Activated T-helper 2 cell treated with anti-CD3 and anti-CD28 coated beads, Interferon-gamma antibody, Interleukin-2, Interleukin-4, amounts not matched to agents 10 μg/mL and 5 μg/mL and 100 μg/mL, durations not matched to agents 14 hours and 24 hours and 36 hours (primary cell): ENCODE results near the gene PLCH2. TPM values are rescaled to one million over a fixed set of nuclear protein-coding genes. Genes with fewer than 3 reads are reported as not detected.

Source experiments
- DNase-seq: peaks from one replicate; pipeline ENCODE4 v3.0.0; 2021; ENCODE audit warnings: low spot score
- H3K27ac Mint-ChIP-seq: one replicate; pipeline ENCODE4 v1.8.0; 2021; ENCODE audit warnings: mixed read lengths
- H3K27me3 Mint-ChIP-seq: one replicate; pipeline ENCODE4 v1.8.0; 2021; ENCODE audit warnings: low read depth, mixed read lengths
- H3K36me3 Mint-ChIP-seq: one replicate; pipeline ENCODE4 v1.8.0; 2021; ENCODE audit warnings: low read depth, mixed read lengths
- H3K4me1 Mint-ChIP-seq: one replicate; pipeline ENCODE4 v1.8.0; 2021; ENCODE audit warnings: low read depth, mixed read lengths
- H3K4me3 Mint-ChIP-seq: one replicate; pipeline ENCODE4 v1.8.0; 2021; ENCODE audit warnings: low read depth, mild to moderate bottlenecking, moderate library complexity, mixed read lengths
- H3K9me3 Mint-ChIP-seq: one replicate; pipeline ENCODE4 v1.8.0; 2021; ENCODE audit warnings: mixed read lengths
- intact Hi-C: fragments of 100-400 bp; cut with micrococcal nuclease; formaldehyde crosslinking; loops from one replicate; pipeline ENCODE4 v1.15.1; 2023
- total RNA-seq: library from RNA; stranded (reverse); gene quantifications from 2 replicates; pipeline ENCODE4 v1.2.3, GENCODE V29; 2022

Gene PLCH2
- total RNA-seq, 1 donor from 2014 or later: 2.6 TPM

DNA sequence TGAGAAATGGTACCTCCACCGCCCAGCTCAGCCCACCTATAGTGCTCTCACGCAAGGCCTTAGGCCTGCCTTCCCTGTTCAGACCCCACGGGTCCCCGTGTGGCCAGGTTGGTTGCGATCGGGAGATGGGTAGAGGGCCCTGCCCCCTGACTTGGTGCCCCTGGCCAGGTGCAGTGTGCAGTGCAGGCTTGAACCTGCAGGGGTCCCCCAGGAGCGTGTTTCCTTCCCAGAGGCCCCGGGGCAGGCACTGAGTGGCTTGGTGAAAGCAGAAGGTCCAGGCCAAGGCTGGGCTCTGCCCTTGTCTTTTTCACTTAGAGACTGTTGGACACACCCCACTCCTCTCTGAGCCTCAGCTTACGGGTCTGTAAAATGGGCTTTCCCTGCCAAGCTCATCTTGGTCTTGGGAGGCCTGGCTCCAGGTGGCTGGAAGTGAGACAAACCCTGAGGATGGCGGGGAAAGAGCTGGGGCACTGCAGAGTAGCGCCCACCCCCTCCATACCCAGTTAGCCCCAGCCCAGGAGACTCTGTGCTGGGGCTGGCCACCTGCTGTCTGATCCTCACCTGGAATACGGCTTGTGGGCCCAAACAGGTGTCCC, 63.3 kb downstream of the PLCH2 start:
- H3K27ac Mint-ChIP-seq: no peak overlapping the region
- no peaks in the 10 kb centered on the region for H3K36me3 Mint-ChIP-seq
- DNase-seq: no peak
- intact Hi-C loops: no loop called here
- H3K4me1 Mint-ChIP-seq: no peaks in the 10 kb centered on the region
- H3K4me3 Mint-ChIP-seq: no peak overlapping the region
- no peaks in the 10 kb centered on the region for H3K9me3 Mint-ChIP-seq
- peaks cover 18% of the 10 kb centered on the region for H3K27me3 Mint-ChIP-seq

DNA sequence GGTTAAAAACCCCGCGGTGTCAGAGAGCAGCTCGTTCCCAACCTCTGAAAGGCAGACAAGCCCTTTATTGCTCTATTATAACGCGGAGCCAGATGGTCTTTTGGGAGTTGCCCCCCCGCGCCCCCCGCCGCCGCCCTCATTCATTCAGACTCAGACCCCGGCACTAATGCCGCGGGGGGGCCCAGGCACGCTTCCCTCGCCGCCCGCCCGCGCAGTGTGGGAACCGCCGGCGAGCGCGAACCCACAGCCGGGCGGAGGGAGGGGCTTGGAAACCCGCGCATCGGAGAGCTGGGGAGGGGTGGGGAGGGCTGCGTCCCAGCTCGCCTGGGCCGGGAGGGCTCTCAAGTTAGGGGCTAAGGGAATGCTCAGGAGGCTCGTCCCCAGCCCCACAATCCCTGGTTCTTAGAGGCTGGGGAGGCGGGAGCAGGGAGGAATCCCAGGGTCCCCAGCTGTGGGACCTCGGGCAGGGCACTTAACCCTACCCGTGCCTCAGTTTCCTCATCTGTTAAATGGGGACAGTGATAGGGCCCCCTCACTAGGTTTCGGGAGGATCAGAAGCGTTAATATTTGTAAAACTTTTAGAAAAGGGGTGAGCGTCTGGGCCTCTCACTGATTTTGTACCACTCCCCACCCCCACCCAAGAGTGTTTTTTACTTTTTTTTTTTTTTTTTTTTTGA, 64.9 kb downstream of the PLCH2 start:
- Mint-ChIP-seq H3K9me3 (no peaks in the 10 kb centered on the region), H3K27me3 (peaks cover 12% of the 10 kb centered on the region), H3K4me3 (no peak overlapping the region), H3K4me1 (no peaks in the 10 kb centered on the region), H3K36me3 (no peaks in the 10 kb centered on the region), H3K27ac (no peak overlapping the region)
- no peak for DNase-seq
- intact Hi-C loops: loop anchor here (10.0 kb wide), 1 partner anchor 104 kb away; no protein-coding TSS in a partner anchor

DNA sequence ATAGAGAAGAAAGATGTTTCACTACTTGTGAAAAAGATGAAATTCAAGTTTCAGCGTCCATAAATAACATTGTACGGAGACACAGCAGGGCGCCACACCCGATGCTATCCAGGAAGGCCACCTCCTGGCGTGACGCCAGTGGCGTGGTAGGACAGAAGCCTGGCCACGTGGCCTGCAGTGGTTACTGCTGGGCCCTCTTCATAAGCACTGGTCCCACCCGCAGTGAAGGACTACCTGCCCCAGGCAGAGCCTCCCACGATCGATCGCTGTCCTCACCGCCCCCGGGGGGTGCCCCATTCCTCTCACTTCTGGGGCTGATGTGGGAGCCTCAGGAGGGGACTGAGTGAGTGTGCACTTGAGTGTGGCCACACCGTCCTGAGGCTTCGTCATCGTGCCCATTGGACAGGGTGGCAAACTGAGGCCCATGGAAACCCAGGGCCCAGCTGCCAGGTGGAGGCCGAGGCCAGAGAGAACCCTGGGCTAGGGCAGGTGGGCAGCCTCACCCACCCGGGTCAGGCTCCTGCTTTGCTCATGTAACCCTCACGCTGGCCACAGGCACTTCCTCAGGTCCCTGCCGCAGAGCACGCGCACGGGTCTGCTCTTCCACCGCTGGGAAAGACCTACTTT, 65.6 kb downstream of the PLCH2 start:
- H3K27ac Mint-ChIP-seq: no peak overlapping the region
- no peaks in the 10 kb centered on the region for H3K4me1 Mint-ChIP-seq
- no peaks in the 10 kb centered on the region for H3K9me3 Mint-ChIP-seq
- no peaks in the 10 kb centered on the region for H3K36me3 Mint-ChIP-seq
- intact Hi-C loops: loop anchor here (10.0 kb wide), 1 partner anchor 103 kb away; no protein-coding TSS in a partner anchor
- H3K4me3 Mint-ChIP-seq: no peak overlapping the region
- peaks cover 9% of the 10 kb centered on the region for H3K27me3 Mint-ChIP-seq
- no peak for DNase-seq

DNA sequence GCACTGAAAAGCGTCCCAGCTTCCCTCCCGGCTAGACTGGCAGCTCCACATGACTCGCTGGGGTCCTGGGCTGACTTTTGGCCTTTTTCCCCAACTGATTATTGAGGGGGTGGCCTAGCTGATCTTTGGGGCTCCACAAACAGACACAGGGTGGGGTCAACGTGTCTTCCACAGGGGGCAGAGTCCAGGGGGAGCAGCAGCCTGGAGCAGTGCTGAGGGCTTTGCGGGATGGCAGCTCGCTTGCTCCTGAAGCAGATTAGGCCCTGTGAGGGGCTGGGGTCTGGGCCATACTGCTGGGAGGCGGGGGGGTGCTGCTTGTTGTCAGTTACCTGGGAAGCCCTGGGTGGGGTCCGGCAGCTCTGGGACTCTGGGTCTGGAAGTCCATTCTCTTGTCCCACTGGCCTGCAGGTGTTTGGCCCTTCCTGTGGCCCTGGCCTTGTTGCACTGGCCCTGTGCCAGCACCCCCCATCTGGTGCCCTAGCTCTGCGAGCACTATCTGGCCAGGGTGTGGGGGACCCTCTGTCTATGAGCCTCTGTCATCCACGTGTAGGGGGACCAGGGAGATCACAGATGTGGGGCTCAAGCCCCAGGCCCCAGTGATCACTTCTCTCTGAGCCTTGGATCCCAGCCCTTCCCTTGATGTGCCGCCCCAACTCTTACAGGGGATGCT, 66.3 kb downstream of the PLCH2 start:
- intact Hi-C loops: loop anchor here (10.0 kb wide), 1 partner anchor 102 kb away; no protein-coding TSS in a partner anchor
- Mint-ChIP-seq H3K27ac (no peak overlapping the region), H3K36me3 (no peaks in the 10 kb centered on the region), H3K9me3 (no peaks in the 10 kb centered on the region), H3K4me3 (no peak overlapping the region), H3K27me3 (peaks cover 9% of the 10 kb centered on the region), H3K4me1 (no peaks in the 10 kb centered on the region)
- DNase-seq: no peak

DNA sequence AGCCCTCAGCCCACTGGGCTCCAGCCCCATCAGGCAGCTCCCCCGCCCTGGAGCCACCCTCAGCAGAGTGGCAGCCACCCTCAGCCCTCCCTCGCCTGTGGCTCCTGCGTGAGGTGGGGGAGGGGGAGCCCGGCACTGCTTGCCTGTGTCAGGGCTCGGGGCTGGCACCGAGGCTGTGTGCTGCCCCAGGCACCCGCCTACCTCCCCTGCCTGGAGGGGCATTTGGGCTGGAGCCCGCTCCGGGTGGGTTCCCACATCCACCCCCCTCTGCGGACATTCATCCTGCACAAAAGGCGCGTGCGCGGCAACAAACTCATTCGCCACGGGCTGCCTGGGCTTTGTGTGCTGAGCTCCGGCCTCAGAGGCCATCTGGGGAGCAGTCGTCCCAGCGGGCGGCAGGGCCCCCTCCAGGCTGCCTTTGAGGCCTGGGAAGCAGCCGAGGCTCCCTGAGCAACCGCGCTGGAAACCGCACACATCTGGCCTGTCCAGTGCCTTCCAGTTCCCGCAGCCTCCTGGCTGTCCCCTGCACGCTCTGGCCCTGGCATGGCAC, 67.5 kb downstream of the PLCH2 start:
- H3K27ac Mint-ChIP-seq: no peak overlapping the region
- no peak for DNase-seq
- peaks cover 9% of the 10 kb centered on the region for H3K27me3 Mint-ChIP-seq
- intact Hi-C loops: loop anchor here (10.0 kb wide), 1 partner anchor 101 kb away; no protein-coding TSS in a partner anchor
- no peak overlapping the region for H3K4me3 Mint-ChIP-seq
- no peaks in the 10 kb centered on the region for H3K9me3 Mint-ChIP-seq
- H3K36me3 Mint-ChIP-seq: no peaks in the 10 kb centered on the region
- peaks cover 7% of the 10 kb centered on the region for H3K4me1 Mint-ChIP-seq

DNA sequence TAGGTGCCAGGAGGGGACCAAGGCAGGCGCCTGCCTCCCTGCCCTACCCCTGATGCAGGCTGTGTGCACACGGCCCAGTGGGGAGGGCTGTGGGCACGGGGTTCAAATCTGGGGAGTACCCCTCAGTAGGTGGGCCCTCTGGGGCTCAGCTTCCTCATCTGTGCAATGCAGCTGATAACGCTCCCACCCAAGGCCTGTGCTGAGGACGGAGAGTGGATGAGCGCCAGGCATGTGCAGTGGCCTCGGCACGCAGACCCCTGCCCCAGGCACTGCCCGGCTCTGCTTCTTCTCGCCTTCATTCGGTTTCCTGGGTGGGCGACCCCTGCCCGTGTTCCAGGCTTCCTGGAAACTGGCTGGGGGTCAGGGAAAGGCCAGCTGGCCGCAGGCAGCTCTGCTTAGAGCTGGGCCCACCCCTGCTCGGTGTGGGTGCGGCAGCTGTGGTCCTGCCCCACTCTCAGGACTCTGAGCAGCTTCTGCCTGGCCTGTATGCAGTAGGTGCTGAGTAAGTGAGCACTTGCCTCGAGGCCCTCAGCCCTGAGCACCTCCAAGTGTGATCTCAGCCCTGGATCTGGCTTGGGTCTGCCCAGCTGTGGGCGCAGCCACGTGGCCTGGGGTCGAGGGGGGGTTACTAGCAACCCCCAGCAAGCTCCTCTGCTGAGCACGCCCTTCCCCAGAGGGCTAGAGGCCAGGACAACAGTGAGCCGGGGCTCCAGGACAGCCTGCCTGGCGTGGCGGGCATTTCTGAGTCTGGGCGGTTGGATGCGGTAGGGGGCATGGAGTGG, 68.2 kb downstream of the PLCH2 start:
- no peaks in the 10 kb centered on the region for H3K9me3 Mint-ChIP-seq
- H3K27me3 Mint-ChIP-seq: peaks cover 7% of the 10 kb centered on the region
- no peak for DNase-seq
- H3K36me3 Mint-ChIP-seq: no peaks in the 10 kb centered on the region
- intact Hi-C loops: loop anchor here (10.0 kb wide), 1 partner anchor 101 kb away; no protein-coding TSS in a partner anchor
- H3K27ac Mint-ChIP-seq: no peak overlapping the region
- peaks cover 11% of the 10 kb centered on the region for H3K4me1 Mint-ChIP-seq
- no peak overlapping the region for H3K4me3 Mint-ChIP-seq

DNA sequence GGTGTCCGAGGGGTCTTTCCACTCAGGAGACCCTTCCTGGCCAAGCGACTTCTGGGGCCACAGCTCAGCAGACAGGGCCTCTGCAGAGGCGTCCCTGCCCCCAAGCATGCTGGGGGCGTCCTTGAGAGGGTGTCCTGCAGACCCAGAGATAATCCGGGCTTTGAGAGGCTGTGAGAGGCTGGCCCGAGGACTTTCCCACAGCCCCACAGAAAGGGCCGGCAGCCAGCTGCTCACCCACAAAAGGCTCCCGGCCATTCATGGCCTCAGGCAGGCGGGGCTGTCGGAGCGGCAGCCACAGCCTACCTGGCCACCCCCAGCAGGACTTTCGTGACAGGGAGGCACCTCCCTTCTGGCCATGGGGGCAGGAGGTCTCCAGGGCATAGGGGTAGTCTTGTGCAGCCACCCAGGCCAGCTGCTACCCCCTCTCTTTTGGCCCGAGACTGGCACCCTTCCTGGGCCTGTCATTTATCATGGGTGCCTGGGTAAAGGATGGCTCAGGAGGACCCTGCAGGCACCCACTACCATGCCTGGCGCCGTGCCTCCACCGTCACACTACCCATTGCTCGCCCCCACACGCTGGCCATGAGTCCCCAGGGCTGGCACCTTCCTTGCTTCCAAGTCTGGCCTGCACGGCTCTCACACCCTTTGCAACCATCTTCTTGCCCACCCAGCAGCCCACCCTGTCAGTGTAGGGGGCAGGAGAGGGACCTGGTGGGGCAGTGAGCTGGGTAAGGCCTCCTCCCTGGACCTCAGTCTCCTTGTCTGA, 69.0 kb downstream of the PLCH2 start:
- intact Hi-C loops: loop anchor here (10.0 kb wide), 1 partner anchor 100 kb away; no protein-coding TSS in a partner anchor
- Mint-ChIP-seq H3K9me3 (no peaks in the 10 kb centered on the region), H3K4me1 (peaks cover 13% of the 10 kb centered on the region), H3K36me3 (peaks cover 3% of the 10 kb centered on the region), H3K27me3 (peaks cover 7% of the 10 kb centered on the region), H3K4me3 (no peak overlapping the region), H3K27ac (no peak overlapping the region)
- no peak for DNase-seq

DNA sequence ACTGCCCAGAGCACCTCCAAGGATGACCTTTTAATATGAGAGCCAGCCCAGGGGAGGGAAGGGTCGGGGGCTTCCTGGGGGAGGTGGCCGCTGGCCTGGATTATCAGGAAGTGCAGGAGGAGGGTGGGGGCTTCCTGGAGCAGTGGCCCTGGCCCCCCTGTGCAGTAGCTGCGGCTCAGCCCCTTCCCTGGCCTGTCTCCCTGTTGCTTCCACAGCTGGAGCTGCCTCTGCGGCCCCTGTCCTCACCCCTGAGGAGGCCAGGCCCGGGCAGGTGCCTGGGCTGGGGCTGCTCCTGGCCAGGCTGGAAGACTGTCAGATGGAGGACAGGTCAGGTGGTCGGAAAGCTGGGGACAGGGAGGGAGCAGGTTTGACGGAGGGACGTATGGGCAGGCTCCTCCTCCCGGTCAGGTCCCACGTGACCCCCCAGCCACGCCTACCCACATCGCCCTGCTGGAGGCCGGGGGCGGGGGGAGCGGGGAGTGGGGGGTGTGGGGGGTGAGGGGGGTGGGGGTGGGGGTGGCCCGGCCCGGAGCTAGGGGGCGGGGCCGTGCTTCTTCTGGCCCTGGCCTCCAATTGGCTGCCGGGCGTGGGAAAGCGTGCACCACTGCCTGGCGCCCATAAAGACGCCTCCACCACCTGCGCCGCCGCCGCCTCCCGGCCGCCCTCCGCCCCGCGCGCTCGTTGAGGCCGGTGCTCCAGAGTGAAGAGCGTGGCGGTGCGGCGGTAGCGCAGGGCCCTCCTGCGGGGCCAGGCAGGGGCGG, 69.8 kb downstream of the PLCH2 start:
- Mint-ChIP-seq H3K27ac (no peak overlapping the region), H3K27me3 (peaks cover 7% of the 10 kb centered on the region), H3K36me3 (peaks cover 5% of the 10 kb centered on the region), H3K4me3 (peak overlapping the region; percentile 85), H3K4me1 (peaks cover 15% of the 10 kb centered on the region), H3K9me3 (no peaks in the 10 kb centered on the region)
- intact Hi-C loops: loop anchor here (10.0 kb wide), 1 partner anchor 99 kb away; no protein-coding TSS in a partner anchor
- peak; percentile 86 for DNase-seq

DNA sequence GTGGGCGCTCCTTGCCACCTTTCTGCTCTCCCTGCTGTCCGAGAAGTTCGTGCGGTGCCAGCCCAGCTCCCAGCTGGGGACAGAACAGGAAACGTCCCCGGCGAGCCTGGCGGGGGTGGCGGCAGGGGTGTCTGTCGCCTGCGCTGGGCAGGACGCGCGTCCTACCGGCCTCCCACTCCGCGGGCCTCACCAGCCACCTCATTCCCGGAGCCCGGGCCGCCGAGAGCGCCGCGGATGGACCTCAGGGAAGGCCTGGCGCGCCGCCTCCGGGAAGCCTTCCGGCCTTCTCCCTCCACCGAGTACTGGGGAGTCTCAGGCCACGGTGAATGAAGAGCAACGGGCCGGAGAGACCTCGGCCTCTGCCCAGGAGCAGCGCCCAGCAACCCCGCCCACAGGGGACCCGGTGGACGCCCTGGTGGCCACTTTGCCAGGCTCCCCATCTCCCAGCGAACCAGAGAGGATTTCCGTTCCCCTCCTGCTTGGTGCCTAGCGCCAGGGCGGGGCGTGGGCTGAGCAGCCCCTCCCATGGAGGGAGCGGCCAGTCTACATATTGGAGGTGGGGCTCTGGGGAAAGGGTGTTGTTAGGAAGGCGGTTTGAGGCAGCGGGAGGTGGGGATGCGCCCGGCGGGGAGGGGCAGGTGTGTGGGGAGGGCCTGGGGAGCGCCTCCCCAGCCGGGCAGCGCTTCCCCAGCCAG, 70.6 kb downstream of the PLCH2 start:
- H3K4me3 Mint-ChIP-seq: peak overlapping the region; percentile 85
- peaks cover 3% of the 10 kb centered on the region for H3K27me3 Mint-ChIP-seq
- peaks cover 15% of the 10 kb centered on the region for H3K4me1 Mint-ChIP-seq
- H3K27ac Mint-ChIP-seq: peak overlapping the region; percentile 95
- DNase-seq: peak; percentile 88
- intact Hi-C loops: loop anchor here (1.0 to 10.0 kb wide), 3 partner anchors 20 to 132 kb away; partner anchors contain the start of gene PANK4
- H3K36me3 Mint-ChIP-seq: peaks cover 10% of the 10 kb centered on the region
- H3K9me3 Mint-ChIP-seq: no peaks in the 10 kb centered on the region

DNA sequence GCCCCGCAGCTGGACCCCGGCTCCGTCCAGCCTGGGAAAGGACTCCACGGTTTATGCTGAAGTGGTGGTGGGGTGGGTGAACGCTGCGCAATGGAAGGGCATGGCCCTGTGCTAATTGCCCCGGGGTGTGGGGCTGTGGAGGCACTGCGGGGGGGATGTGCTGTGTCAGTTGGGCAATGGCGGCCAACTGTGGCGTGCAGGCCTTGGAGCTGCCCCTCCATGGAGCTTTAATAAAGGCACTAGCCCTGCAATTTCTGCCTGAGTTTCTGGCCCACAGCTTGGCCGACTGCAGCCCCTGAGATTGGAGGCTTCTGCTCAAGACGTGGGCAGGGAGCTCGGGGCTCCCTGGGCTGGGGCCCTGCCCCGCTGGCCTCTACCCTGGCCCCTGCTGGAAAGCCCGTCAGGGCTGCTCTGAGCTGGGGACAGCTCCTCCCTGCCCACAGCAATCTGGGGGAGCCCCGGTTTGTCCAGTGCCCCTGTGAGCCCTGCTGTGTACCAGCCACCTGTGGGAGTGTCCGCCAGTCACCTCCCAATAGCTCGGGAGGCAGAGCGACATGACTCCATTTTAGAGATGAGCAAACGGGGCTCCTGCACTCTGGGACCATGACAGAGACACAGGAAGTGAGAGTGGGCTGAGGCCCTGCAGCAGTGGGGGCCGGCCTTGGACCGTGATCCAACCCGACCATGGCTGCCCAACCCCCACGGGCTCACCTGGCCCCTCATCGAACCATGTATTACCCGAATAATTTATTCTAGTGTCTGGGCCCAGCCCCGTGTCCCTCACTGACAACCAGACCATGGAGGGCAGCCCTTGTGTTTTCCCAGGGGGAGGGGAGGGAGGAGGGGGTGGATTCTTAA, 71.3 kb downstream of the PLCH2 start:
- no peaks in the 10 kb centered on the region for H3K27me3 Mint-ChIP-seq
- peak; percentile 46 for DNase-seq

More for the DNA sequence above, 71.3 kb downstream of the PLCH2 start:
- H3K4me1 Mint-ChIP-seq: peaks cover 15% of the 10 kb centered on the region
- H3K4me3 Mint-ChIP-seq: peak overlapping the region; percentile 85
- H3K36me3 Mint-ChIP-seq: peaks cover 10% of the 10 kb centered on the region
- no peaks in the 10 kb centered on the region for H3K9me3 Mint-ChIP-seq
- peak overlapping the region; percentile 95 for H3K27ac Mint-ChIP-seq
- intact Hi-C loops: loop anchor here (1.0 to 10.0 kb wide), 5 partner anchors 9 to 133 kb away; partner anchors contain the start of genes PANK4 and TNFRSF14
